ENCODE data around the gene GFER.
"Not testable (repeated sequence)": the region's sequence is repeated elsewhere in the genome, so short reads cannot be mapped to it uniquely, and the experiment has no call there.

GRCh38 chr16:1958143-1958491 is 25.9 kb upstream of the GFER start:
- TF ChIP-seq CTCF, POLR2A, EP300 (IDR thresholded peaks at IDR 0.05): not testable (repeated sequence)

Data from tibial nerve (tissue), 4 donors.